ENCODE results near the gene ZNF479. TPM values are rescaled to one million over a fixed set of nuclear protein-coding genes. Genes with fewer than 3 reads are reported as not detected.
A peak's percentile ranks its signal among the peaks of the same experiment; 100 is the strongest.
"Not testable (repeated sequence)": the region's sequence is repeated elsewhere in the genome, so short reads cannot be mapped to it uniquely, and the experiment has no call there.

The ZNF479 gene
- total RNA-seq = not detected

DNA sequence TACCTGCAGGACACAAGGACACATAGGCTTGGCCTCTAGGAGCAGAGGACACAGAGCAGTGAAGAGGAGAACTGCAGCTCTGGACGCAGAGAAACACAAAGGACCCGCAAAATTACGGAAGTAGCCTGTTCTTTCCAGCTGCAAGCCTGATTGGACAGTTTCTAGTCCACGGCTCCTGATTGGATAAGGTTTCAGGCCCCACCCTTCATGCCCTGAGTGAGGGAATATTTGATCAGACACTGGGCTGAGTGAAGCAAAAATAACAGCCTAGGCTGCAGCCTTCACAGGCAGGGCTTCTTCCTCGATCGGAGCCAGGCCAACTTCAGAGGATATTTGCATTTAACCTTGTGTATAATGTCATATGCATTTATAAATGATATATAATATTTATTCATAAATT lies at the start of gene ZNF479:
Gene ZNF479, minus strand, starts transcription at position 101 of the 400 bp plus-strand sequence. CDS start 112 bp downstream, outside the sequence.
- peaks cover 24 to 33% of the 10 kb centered on the region in 2 donors for H3K36me3 Mint-ChIP-seq
- peaks cover 15 to 24% of the 10 kb centered on the region in 2 donors for H3K9me3 Mint-ChIP-seq
- DNase-seq (ENCODE audit: low spot score in 2 of 2); ATAC-seq: not testable (repeated sequence)
- H3K27ac Mint-ChIP-seq = peak within 1 kb of the TSS in 1 of 2 donors; percentile 15

DNA sequence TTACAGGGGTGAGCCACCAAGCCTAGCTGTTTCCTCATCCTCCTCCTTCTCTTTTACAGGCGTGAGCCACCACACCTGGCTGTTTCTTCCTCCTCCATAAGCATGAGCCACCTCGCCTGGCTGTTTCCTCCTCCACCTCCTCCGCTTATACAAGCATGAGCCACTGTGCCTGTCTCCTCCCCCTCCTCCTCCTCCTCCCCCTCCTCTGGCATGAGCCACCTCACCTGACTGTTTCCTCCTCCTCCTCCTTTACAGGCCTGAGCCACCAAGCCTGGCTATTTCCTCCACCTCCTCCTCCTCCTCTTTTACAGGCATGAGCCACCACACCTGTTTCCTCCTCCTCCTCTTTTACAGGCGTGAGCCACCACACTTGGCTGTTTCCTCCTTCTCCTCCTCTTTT lies 49.8 kb upstream of the ZNF479 start:
- Mint-ChIP-seq H3K36me3 (peaks cover 16 to 18% of the 10 kb centered on the region in 2 donors), H3K9me3 (peaks cover 13 to 25% of the 10 kb centered on the region in 2 donors), H3K27ac (no peak overlapping the region)
- DNase-seq (ENCODE audit: low spot score in 2 of 2) = no peak
- no peak for ATAC-seq

DNA sequence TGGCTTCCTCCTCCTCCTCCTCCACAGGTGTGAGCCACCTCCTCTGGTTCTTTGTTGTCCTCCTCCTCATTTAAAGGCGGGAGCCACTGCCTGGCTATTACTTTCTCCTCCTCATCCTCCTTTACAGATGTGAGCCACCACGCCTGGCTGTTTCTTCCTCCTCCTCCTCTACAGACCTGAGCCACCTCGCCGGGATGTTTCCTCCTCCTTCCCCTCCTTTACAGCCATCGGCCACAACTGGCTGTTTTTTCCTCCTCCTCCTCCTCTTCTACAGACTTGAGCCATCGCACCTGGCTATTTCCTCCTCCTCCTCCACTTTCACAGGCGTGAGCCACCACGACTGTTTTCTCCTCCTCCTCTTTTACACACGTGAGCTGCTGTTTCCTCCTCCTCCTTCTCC lies 49.0 kb upstream of the ZNF479 start:
- ATAC-seq = no peak

DNA sequence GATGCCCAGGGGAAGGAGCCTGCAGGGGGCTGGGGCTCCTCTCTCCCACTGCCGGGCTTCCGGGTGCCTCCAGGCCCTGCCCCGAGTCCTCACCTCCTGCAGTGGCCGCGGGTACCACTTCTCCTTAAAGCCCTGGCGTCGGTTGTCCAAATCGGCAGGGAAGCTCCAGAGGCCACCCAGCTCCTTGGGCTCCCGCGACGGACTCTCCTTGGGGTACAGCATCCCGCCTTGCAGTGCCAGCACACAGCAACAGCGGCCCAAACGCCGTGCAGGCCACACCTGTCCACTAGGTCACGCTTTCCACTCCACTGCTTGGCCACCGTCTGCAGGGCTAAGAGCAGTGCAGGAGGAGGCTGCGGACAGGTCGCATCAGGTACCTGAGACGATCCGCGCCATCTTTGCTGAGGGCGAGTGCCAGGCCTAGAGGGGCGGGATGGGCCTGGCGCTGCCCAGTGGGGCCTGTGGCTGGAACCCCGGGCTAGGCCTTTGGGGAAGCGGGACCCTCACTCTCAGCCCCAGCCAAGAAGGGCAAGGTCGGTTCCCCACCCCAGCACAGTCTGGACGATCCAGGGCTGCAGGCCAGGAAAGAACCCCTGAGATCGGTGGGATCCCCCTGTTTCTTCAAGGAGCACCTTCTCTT lies 47.7 kb upstream of the ZNF479 start:
- Mint-ChIP-seq H3K27ac (no peak overlapping the region), H3K9me3 (peaks cover 15 to 27% of the 10 kb centered on the region in 2 donors), H3K36me3 (peaks cover 16 to 21% of the 10 kb centered on the region in 2 donors)
- no peak for ATAC-seq
- DNase-seq (ENCODE audit: low spot score in 2 of 2) = no peak

More for the DNA sequence above, 49.0 kb upstream of the ZNF479 start:
- H3K9me3 Mint-ChIP-seq = peaks cover 15 to 27% of the 10 kb centered on the region in 2 donors
- no peak overlapping the region for H3K27ac Mint-ChIP-seq
- no peak for DNase-seq (ENCODE audit: low spot score in 2 of 2)
- peaks cover 16 to 21% of the 10 kb centered on the region in 2 donors for H3K36me3 Mint-ChIP-seq

DNA sequence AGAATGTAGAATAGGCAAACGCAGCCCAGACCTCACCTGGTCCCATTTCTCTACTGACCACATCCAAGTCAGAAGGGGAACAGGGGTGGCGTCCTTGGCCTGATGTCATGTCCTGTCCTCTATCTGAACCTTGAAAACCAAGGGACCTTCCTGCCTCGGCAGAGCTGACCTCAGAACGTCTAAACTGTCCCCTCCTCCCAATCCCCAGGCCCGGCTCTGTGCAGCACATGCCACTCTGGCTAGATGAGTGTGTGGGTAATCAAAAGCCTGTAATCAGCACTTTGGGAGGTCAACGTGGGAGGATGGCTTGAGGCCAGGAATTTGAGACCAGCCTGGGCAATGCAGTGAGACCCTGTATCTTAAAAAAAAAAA lies 46.5 kb upstream of the ZNF479 start:
- peaks cover 16 to 21% of the 10 kb centered on the region in 2 donors for H3K36me3 Mint-ChIP-seq
- DNase-seq (ENCODE audit: low spot score in 2 of 2) (no peak), ATAC-seq (no peak)
- peaks cover 15 to 27% of the 10 kb centered on the region in 2 donors for H3K9me3 Mint-ChIP-seq
- no peak overlapping the region for H3K27ac Mint-ChIP-seq

DNA sequence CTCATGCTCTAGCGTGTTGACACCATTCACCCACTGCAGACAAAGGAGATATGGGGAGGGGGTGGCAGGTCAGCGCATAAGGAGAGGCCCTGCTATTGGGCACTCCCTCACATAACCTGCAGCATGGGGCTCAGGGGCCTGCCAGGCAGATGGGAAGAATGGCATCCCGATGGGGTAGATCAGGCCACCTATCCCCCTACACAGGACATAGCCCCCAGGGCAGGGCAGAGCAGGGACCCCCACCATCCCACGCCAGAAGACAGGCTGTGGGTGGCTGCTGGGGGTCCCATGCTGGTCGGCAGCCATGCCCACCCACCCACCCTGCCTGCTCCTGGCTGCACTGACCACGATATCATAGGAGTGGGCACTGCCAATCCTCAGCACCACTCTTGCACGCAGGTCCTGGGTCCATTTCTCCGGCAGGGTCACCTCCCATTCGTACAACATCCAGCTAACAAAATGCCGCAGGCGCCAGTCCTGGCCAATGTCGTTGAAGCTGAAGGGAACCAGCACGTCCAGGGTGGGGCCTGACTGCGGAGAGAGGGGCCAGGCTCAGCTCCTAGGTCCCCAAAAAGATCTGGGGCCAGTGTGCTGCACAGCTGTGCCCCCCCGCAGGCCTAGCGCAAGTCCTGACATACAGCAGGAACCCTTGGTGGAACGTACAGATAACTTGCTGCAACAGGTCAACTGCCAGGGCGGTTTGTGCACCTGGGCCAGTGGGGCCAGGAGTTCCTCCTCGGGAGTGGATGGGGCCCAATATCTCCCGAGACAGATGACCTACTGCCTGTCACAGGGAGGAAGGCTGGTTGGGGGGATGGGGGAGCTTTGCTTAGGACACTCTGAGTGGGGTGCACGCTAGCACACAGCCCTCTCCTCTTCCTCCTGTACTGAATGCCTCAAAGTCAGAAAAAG lies 45.9 kb upstream of the ZNF479 start:
- H3K9me3 Mint-ChIP-seq = peaks cover 15 to 27% of the 10 kb centered on the region in 2 donors
- H3K27ac Mint-ChIP-seq = no peak overlapping the region
- no peak for ATAC-seq
- DNase-seq (ENCODE audit: low spot score in 2 of 2) = no peak
- H3K36me3 Mint-ChIP-seq = peaks cover 16 to 21% of the 10 kb centered on the region in 2 donors

DNA sequence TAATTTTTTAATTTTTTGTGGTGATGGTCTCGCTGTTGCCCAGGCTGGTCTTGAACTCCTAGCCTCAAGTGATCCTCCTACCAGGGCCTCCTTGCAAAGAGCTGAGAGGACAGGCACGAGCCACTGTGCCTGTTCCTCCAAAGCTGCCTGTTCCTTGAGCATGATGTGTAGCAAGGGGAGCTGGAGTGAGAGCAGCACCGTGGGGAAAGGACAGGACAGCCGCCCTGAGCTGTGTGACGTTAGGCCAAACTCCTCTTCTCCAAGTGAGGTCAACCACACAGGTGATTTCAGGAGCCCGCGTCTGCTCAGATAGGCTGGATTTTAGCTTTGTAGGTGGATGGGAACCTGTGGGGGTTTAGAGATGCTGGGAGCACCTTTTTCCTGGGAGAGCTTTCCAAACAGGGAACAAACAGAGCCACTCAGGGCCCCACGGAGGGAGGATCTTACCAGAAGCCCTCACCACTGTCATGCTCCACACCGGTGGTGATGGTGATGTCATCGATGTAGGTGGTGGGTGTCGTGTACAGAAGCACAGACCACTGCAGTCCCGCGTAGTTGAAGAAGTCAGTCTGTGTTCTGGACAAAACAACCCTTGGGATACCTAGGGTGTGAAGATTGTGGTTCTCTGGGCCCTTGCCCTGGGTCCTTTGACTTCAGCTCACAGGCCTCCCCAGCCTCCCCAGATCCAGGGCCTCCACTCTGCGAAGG lies 44.8 kb upstream of the ZNF479 start:
- no peak overlapping the region for H3K27ac Mint-ChIP-seq
- DNase-seq (ENCODE audit: low spot score in 2 of 2) = no peak
- peaks cover 10 to 21% of the 10 kb centered on the region in 2 donors for H3K36me3 Mint-ChIP-seq
- peaks cover 15 to 21% of the 10 kb centered on the region in 2 donors for H3K9me3 Mint-ChIP-seq
- no peak for ATAC-seq

DNA sequence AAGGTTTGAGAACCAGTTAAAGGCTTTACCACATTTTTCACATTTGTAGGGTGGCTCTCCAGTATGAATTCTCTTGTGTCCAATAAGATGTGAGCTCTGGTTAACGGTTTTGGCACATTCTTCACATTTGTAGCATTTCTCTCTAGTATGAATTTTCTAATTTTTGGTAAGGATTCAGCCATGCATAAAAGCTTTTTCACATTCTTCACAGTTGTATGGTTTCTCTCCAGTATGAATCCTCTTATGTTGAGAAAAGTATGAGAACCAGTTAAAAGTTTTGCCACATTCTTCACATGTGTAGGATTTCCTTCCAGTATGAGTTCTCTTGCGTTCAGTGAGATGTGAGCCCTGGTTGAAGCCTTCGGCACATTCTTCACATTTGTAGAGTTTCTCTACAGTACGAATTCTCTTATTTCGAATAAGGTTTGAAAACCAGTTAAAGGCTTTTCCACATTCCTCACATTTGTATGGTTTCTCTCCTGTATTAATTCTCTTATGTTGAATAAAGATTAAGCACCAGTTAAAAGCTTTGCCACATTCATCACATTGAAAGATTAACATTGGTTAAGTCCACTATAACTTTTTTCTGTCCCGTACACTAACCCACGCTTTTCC lies 33.2 kb upstream of the ZNF479 start:
- no peak for ATAC-seq
- Mint-ChIP-seq H3K9me3 (peaks cover 28 to 32% of the 10 kb centered on the region in 2 donors), H3K36me3 (peaks cover 28 to 30% of the 10 kb centered on the region in 2 donors), H3K27ac (no peak overlapping the region)
- DNase-seq (ENCODE audit: low spot score in 2 of 2) = no peak

DNA sequence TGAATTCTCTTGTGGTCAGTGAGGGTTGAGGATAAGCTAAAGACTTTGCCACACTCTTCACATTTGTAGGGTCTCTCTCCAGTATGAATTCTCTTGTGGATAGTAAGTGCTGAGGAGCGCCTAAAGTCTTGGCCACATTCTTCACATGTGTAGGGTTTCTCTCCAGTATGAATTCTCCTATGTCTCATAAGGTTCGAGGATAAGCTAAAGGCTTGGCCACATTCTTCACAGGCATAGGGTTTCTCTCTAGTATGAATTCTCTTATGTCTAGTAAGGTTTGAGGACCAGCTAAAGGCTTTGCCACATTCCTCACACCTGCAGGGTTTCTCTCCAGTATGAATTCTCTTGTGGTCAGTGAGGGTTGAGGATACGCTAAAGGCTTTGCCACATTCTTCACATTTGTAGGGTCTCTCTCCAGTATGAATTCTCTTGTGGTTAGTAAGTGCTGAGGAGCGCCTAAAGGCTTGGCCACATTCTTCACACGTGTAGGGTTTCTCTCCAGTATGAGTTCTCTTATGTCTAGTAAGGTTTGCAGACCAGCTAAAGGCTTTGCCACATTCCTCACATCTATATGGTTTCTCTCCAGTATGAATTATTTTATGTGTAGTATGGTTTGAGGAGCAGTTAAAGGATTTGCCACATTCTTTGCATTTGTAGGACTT lies 12.0 kb downstream of the ZNF479 start:
- DNase-seq (ENCODE audit: low spot score in 2 of 2); H3K27ac Mint-ChIP-seq; ATAC-seq: not testable (repeated sequence)
- Mint-ChIP-seq H3K36me3 (peaks cover 19 to 24% of the 10 kb centered on the region in 2 donors), H3K9me3 (peaks cover 9 to 23% of the 10 kb centered on the region in 2 donors)
